PFSK-1 (cell line): Measurements from ENCODE around the gene ALOX12B.

Experiments used
- FOXP2 ChIP-seq: optimal IDR thresholded peaks from 2 replicates; pipeline ENCODE3; 2011; ENCODE audit warnings: borderline replicate concordance, control low read depth, inconsistent platforms; ENCODE audit not compliant: insufficient read depth; ENCODE audit errors: extremely low read length, extremely low read depth
- POLR2AphosphoS5 ChIP-seq: IDR thresholded peaks from 2 replicates; pipeline ENCODE4 v1.6.1; 2012; ENCODE audit warnings: low read depth, mild to moderate bottlenecking, control low read depth, low read length, moderate library complexity
- REST ChIP-seq, 2 experiments: IDR thresholded peaks; 2 replicates each; pipeline versions ENCODE4 v1.6.1 to v1.8.0; 2011 to 2012; ENCODE audit warnings: low read depth in 2 of 2, low read length in 2 of 2, control low read depth in 1 of 2, inconsistent platforms in 1 of 2, mild to moderate bottlenecking in 1 of 2, moderate library complexity in 1 of 2; ENCODE audit not compliant: insufficient read depth in 1 of 2
- SIN3A ChIP-seq: IDR thresholded peaks from 2 replicates; pipeline ENCODE4 v1.6.1; 2012; ENCODE audit warnings: mild to moderate bottlenecking, low read length, moderate library complexity, borderline replicate concordance; ENCODE audit not compliant: insufficient read depth
- TAF1 ChIP-seq: IDR thresholded peaks from 2 replicates; pipeline ENCODE4 v1.6.1; 2012; ENCODE audit warnings: low read length, control low read depth, borderline replicate concordance; ENCODE audit not compliant: insufficient read depth

ALOX12B gene

GRCh38 chr17:8047769-8048110 lies 39.8 kb downstream of the ALOX12B start:
- TF ChIP-seq REST (IDR thresholded peaks at IDR 0.05; ENCODE audit: insufficient read depth in 1 of 2, low read depth in 2 of 2, low read length in 2 of 2) (no peak), FOXP2 (no peak), SIN3A (no peak), POLR2AphosphoS5 (no peak), TAF1 (no peak)

DNA sequence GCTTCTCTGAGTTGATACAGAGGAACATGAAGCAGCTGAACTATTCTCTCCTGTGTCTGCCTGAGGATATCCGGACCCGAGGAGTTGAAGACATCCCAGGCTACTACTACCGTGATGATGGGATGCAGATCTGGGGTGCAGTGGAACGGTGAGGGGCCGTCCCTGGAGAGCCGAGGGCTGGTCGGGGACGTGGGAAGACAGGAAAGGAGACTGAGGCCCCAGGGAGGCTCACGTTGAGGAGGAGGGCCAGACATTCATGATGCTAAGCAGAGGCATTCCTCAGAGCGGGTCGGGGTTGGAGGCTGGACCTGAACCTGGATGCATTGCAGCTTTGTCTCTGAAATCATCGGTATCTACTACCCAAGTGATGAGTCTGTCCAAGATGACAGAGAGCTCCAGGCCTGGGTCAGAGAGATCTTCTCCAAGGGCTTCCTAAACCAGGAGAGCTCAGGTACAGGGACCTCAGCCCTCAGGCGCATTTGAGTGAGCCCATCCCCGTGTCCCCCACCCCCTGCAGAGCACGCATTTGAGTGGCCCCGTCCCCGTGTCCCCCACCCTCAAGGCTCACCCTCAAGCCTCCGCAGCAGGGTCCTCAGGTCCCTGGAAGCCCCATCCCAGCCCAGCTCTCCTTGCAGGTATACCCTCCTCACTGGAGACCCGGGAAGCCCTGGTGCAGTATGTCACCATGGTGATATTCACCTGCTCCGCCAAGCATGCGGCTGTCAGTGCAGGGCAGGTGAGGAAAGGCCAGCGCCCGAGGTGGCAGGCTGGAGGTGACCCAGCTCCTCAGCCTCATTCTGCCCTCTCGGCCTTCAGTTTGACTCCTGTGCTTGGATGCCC lies 40.4 kb downstream of the ALOX12B start:
- TF ChIP-seq FOXP2: no peak
- TF ChIP-seq SIN3A: no peak
- TF ChIP-seq POLR2AphosphoS5: no peak
- no peak for TF ChIP-seq TAF1
- TF ChIP-seq REST (IDR thresholded peaks at IDR 0.05; ENCODE audit: insufficient read depth in 1 of 2, low read depth in 2 of 2, low read length in 2 of 2): no peak

- TF ChIP-seq REST (IDR thresholded peaks at IDR 0.05; ENCODE audit: insufficient read depth in 1 of 2, low read depth in 2 of 2, low read length in 2 of 2) (no peak), FOXP2 (no peak), TAF1 (no peak), SIN3A (no peak), POLR2AphosphoS5 (no peak)
Observed at GRCh38 chr17:8046306-8046928, 41.1 kb downstream of the ALOX12B start.

GRCh38 chr17:8044819-8045810 lies 42.4 kb downstream of the ALOX12B start:
- TF ChIP-seq REST (IDR thresholded peaks at IDR 0.05; ENCODE audit: insufficient read depth in 1 of 2, low read depth in 2 of 2, low read length in 2 of 2) (no peak), POLR2AphosphoS5 (no peak), FOXP2 (no peak)
